Stimulated activated memory B cell treated with anti-CD40 and anti-IgM and Interleukin-4, amounts not matched to agents 10 μg/mL and 1 μg/mL and 100 μg/mL, for 72 hours (primary cell): ENCODE measurements around the gene SCEL.
A peak's percentile ranks its signal among the peaks of the same experiment; 100 is the strongest.

ENCODE experiments used
- ATAC-seq: fragments of 150-1000 bp; cut with Tn5 transposase; 2 replicates; pipeline ENCODE4 v1.10.0; 2021
- H3K27ac Mint-ChIP-seq: one replicate; pipeline ENCODE4 v1.8.0; 2022; ENCODE audit warnings: mild to moderate bottlenecking, mixed read lengths
- H3K27me3 Mint-ChIP-seq: one replicate; pipeline ENCODE4 v1.8.0; 2022; ENCODE audit warnings: mixed read lengths
- H3K36me3 Mint-ChIP-seq: one replicate; pipeline ENCODE4 v1.8.0; 2022; ENCODE audit warnings: mixed read lengths
- H3K4me1 Mint-ChIP-seq: one replicate; pipeline ENCODE4 v1.8.0; 2022; ENCODE audit warnings: mixed read lengths
- H3K4me3 Mint-ChIP-seq: one replicate; pipeline ENCODE4 v1.8.0; 2022; ENCODE audit warnings: mild to moderate bottlenecking, moderate library complexity, mixed read lengths
- H3K9me3 Mint-ChIP-seq: one replicate; pipeline ENCODE4 v1.8.0; 2022; ENCODE audit warnings: mixed read lengths

SCEL gene

DNA sequence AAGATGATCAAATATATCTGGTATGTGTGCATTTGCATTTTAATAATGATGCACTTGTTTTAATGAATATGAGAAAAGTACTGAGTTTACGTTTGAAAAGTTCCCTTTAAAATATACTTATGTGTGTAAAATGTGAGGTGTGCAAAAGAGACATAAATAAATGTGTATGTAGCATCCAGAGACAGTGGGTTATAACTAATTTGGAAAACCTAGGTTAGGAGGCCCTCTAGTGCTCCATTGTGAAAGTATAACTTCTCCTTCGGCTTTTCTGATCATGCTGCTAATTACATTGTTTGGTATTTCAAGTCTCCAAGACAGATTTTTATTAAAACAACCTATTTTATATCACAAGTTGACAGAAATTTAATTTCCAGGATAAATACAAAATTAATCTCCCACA is 30.1 kb downstream of the SCEL start:
- Mint-ChIP-seq H3K9me3 (no peaks in the 10 kb centered on the region), H3K36me3 (no peaks in the 10 kb centered on the region), H3K4me1 (no peaks in the 10 kb centered on the region), H3K4me3 (no peak overlapping the region), H3K27me3 (peaks cover 18% of the 10 kb centered on the region), H3K27ac (no peak overlapping the region)
- ATAC-seq: peak; percentile 60

DNA sequence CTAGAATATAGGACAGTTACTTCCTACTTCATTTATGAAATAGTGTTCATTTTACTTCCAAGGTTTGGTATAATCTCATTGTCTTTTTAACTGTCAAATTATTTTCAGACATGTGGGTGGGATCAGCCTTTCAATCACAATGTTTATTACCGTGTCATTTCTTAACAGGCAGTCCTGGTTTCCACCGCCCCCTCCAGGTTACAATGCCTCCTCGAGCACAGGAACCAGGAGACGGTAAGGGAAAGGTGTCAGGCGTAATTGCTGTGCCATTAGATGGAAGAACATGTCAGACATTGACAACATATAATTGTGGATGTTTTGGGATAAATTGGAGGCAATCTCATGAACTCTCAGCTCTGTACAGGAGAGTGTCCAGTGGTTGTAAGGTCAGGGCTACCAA is 36.5 kb downstream of the SCEL start:
- ATAC-seq: no peak

GRCh38 chr13:77574096-77574495 is 38.6 kb downstream of the SCEL start:
- H3K36me3 Mint-ChIP-seq: no peaks in the 10 kb centered on the region
- no peak overlapping the region for H3K27ac Mint-ChIP-seq
- peaks cover 44% of the 10 kb centered on the region for H3K27me3 Mint-ChIP-seq
- ATAC-seq: no peak
- no peaks in the 10 kb centered on the region for H3K4me1 Mint-ChIP-seq
- no peaks in the 10 kb centered on the region for H3K9me3 Mint-ChIP-seq
- H3K4me3 Mint-ChIP-seq: no peak overlapping the region

More for the DNA sequence above, 36.5 kb downstream of the SCEL start:
- Mint-ChIP-seq H3K4me1 (no peaks in the 10 kb centered on the region), H3K4me3 (no peak overlapping the region), H3K9me3 (no peaks in the 10 kb centered on the region), H3K27ac (no peak overlapping the region), H3K27me3 (peaks cover 25% of the 10 kb centered on the region), H3K36me3 (no peaks in the 10 kb centered on the region)

DNA sequence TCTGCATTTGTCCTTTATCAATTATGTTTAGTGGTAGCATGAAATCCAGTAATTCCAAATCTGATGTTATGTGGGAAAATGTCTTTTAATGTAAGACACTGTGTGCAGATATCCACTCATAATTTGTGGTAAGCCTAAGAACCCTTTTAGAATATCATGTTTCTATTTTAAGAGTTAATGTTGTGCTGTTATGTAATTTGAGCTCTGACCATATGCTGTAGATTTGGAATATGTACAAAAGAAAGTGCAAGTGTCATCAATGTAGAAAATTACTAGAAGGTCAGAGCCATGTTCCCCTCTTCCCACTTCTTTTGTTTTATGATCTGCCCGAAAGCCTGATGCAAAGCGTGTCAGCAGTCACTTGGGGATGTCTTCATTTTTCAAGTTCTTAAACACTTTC is 44.5 kb downstream of the SCEL start:
- H3K9me3 Mint-ChIP-seq: no peaks in the 10 kb centered on the region
- H3K4me3 Mint-ChIP-seq: no peak overlapping the region
- no peak for ATAC-seq
- peaks cover 37% of the 10 kb centered on the region for H3K27me3 Mint-ChIP-seq
- H3K27ac Mint-ChIP-seq: no peak overlapping the region
- H3K4me1 Mint-ChIP-seq: no peaks in the 10 kb centered on the region
- H3K36me3 Mint-ChIP-seq: no peaks in the 10 kb centered on the region

- Mint-ChIP-seq H3K4me3 (no peak overlapping the region), H3K27me3 (peaks cover 31% of the 10 kb centered on the region), H3K4me1 (no peaks in the 10 kb centered on the region), H3K9me3 (no peaks in the 10 kb centered on the region), H3K27ac (no peak overlapping the region), H3K36me3 (no peaks in the 10 kb centered on the region)
- ATAC-seq: no peak
Measured at GRCh38 chr13:77580748-77581147, 45.2 kb downstream of the SCEL start.

GRCh38 chr13:77583581-77583980 is 48.1 kb downstream of the SCEL start:
- no peaks in the 10 kb centered on the region for H3K4me1 Mint-ChIP-seq
- no peak overlapping the region for H3K4me3 Mint-ChIP-seq
- H3K36me3 Mint-ChIP-seq: no peaks in the 10 kb centered on the region
- no peak overlapping the region for H3K27ac Mint-ChIP-seq
- H3K27me3 Mint-ChIP-seq: peaks cover 3% of the 10 kb centered on the region
- no peaks in the 10 kb centered on the region for H3K9me3 Mint-ChIP-seq
- no peak for ATAC-seq

DNA sequence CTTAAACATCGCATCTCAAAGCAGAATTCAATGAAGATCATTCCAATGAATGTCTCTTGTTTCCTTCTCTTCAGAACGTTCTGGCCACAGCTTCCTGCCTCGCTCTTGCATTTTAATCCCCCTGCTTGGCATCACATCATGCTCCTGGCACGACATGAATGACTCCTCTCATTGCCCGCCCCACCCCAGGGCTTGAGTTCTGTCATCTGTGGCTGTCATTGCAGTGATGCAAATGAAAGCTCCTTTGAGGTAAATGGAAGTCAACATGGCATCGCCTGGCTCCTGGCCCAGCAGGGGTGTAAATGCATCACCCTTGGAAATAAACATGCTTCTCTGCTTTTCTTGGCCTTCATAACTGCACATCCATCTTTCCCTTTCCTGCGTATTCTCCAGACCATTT is 48.6 kb downstream of the SCEL start:
- no peaks in the 10 kb centered on the region for H3K4me1 Mint-ChIP-seq
- no peak for ATAC-seq
- no peak overlapping the region for H3K4me3 Mint-ChIP-seq
- H3K27me3 Mint-ChIP-seq: no peaks in the 10 kb centered on the region
- no peaks in the 10 kb centered on the region for H3K9me3 Mint-ChIP-seq
- no peaks in the 10 kb centered on the region for H3K36me3 Mint-ChIP-seq
- H3K27ac Mint-ChIP-seq: no peak overlapping the region

DNA sequence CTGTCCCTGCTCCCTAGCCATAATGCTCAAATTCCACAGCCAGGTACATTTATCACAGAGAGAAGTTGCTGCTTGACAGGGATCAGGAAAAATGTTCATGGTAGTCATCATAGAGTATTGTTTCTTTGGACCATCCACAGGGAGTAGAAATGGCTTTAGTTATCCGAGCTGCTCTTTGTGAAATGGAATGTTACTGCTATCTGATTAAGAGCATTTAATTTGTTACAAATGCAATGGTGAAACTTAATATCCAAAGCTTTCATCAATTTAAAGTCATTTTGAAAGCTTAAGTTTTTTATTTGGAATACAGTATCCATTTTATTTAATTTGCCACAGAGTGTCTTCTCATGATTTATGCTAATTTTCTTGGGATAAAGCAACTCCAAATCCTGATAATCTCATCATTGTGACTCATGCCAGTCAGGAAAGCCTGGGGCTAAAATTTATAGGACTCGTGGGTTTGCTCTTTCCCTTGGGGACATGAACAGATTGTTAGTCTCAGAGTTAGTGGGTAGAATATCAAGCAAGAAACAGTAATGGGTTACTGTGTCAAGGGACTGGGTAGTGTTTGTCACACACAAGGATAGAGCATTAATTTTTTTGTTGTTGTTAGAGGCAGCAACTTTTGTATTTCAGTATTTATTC is 59.8 kb downstream of the SCEL start:
- H3K4me1 Mint-ChIP-seq: no peaks in the 10 kb centered on the region
- H3K36me3 Mint-ChIP-seq: no peaks in the 10 kb centered on the region
- H3K9me3 Mint-ChIP-seq: no peaks in the 10 kb centered on the region
- H3K27me3 Mint-ChIP-seq: peaks cover 29% of the 10 kb centered on the region
- ATAC-seq: no peak
- no peak overlapping the region for H3K27ac Mint-ChIP-seq
- H3K4me3 Mint-ChIP-seq: no peak overlapping the region

DNA sequence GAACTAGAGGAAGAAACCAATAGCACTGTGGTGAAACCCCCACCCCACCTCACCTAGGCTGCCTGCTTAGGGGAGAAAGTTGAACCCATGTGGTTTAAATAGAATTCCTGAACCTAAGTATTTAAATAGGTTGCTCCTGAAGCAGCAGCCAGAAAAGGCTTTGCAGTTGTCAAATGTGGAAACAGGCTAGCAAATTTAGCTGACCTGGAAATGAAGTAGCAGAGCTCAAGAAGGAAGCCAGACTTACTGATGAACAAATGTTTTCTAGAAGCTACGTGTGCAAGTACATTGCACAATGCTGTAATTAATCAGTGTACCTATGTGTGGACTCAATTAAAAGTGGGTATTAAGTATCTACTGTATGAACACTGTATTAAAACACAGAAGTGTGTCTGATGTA is 61.3 kb downstream of the SCEL start:
- Mint-ChIP-seq H3K4me3 (no peak overlapping the region), H3K4me1 (no peaks in the 10 kb centered on the region), H3K9me3 (no peaks in the 10 kb centered on the region), H3K27me3 (peaks cover 29% of the 10 kb centered on the region), H3K27ac (no peak overlapping the region), H3K36me3 (no peaks in the 10 kb centered on the region)
- no peak for ATAC-seq

DNA sequence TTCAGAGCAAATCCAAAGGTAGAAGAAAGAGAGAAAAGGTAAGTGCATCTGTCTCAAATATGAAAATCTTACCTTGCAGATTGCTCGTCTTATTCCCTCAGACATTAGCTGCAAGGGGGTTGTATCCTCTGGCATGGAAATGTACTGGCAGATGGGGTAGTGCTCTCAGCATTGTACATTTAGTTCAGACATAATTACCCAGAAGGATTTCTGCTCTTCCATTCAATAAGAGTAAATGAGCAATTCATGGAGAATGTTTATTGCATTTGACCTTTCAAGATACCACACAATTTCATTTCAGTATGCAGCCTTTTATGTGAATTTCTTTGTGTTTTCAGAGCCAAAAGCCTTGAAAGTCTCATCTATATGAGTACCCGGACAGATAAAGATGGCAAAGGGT is 63.8 kb downstream of the SCEL start:
- Mint-ChIP-seq H3K4me1 (no peaks in the 10 kb centered on the region), H3K27ac (no peak overlapping the region), H3K27me3 (peaks cover 21% of the 10 kb centered on the region), H3K9me3 (no peaks in the 10 kb centered on the region), H3K4me3 (no peak overlapping the region), H3K36me3 (no peaks in the 10 kb centered on the region)
- ATAC-seq: no peak

GRCh38 chr13:77600701-77601100 is 65.2 kb downstream of the SCEL start:
- no peak for ATAC-seq
- Mint-ChIP-seq H3K27ac (no peak overlapping the region), H3K9me3 (no peaks in the 10 kb centered on the region), H3K4me3 (no peak overlapping the region), H3K4me1 (no peaks in the 10 kb centered on the region), H3K36me3 (no peaks in the 10 kb centered on the region), H3K27me3 (peaks cover 12% of the 10 kb centered on the region)

- ATAC-seq: no peak
- no peaks in the 10 kb centered on the region for H3K4me1 Mint-ChIP-seq
- H3K4me3 Mint-ChIP-seq: no peak overlapping the region
- H3K36me3 Mint-ChIP-seq: no peaks in the 10 kb centered on the region
- no peaks in the 10 kb centered on the region for H3K27me3 Mint-ChIP-seq
- no peak overlapping the region for H3K27ac Mint-ChIP-seq
- H3K9me3 Mint-ChIP-seq: no peaks in the 10 kb centered on the region
Measured at GRCh38 chr13:77611068-77611467, 75.6 kb downstream of the SCEL start.

- ATAC-seq: no peak
- H3K36me3 Mint-ChIP-seq: no peaks in the 10 kb centered on the region
- H3K4me3 Mint-ChIP-seq: no peak overlapping the region
- no peak overlapping the region for H3K27ac Mint-ChIP-seq
- H3K27me3 Mint-ChIP-seq: peaks cover 9% of the 10 kb centered on the region
- H3K9me3 Mint-ChIP-seq: no peaks in the 10 kb centered on the region
- H3K4me1 Mint-ChIP-seq: no peaks in the 10 kb centered on the region
Measured at GRCh38 chr13:77616027-77616426, 80.5 kb downstream of the SCEL start.

DNA sequence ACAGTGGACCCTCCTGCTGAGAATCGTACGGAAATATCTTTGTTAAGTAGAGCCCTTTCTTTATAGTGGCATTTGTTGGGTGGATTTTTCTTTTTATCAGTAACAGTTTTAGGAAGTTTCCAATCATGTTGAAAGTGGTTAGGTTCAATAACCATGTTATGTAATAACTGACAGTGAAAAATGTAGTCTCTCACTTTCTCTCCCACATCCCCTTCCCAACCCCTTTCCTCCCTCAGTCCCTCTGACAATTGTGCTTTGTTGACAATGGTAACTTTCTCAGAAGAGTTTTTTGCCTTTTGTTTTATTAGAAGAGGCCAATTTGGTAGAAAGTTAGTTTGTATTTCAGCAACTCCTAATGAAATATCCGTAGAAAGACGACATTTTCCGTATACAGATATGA is 84.1 kb downstream of the SCEL start:
- H3K9me3 Mint-ChIP-seq: no peaks in the 10 kb centered on the region
- H3K4me1 Mint-ChIP-seq: no peaks in the 10 kb centered on the region
- no peak overlapping the region for H3K4me3 Mint-ChIP-seq
- no peaks in the 10 kb centered on the region for H3K36me3 Mint-ChIP-seq
- no peak for ATAC-seq
- H3K27me3 Mint-ChIP-seq: peaks cover 16% of the 10 kb centered on the region
- no peak overlapping the region for H3K27ac Mint-ChIP-seq

- peaks cover 18% of the 10 kb centered on the region for H3K27me3 Mint-ChIP-seq
- ATAC-seq: no peak
- H3K27ac Mint-ChIP-seq: no peak overlapping the region
- H3K4me1 Mint-ChIP-seq: no peaks in the 10 kb centered on the region
- H3K4me3 Mint-ChIP-seq: no peak overlapping the region
- H3K36me3 Mint-ChIP-seq: no peaks in the 10 kb centered on the region
- H3K9me3 Mint-ChIP-seq: no peaks in the 10 kb centered on the region
Measured at GRCh38 chr13:77620138-77620537, 84.6 kb downstream of the SCEL start.

GRCh38 chr13:77623806-77624205 is 88.3 kb downstream of the SCEL start:
- no peak for ATAC-seq
- H3K27ac Mint-ChIP-seq: no peak overlapping the region
- no peak overlapping the region for H3K4me3 Mint-ChIP-seq
- H3K4me1 Mint-ChIP-seq: no peaks in the 10 kb centered on the region
- H3K27me3 Mint-ChIP-seq: peaks cover 9% of the 10 kb centered on the region
- no peaks in the 10 kb centered on the region for H3K36me3 Mint-ChIP-seq
- H3K9me3 Mint-ChIP-seq: no peaks in the 10 kb centered on the region

- H3K27me3 Mint-ChIP-seq: peaks cover 20% of the 10 kb centered on the region
- ATAC-seq: no peak
- no peaks in the 10 kb centered on the region for H3K36me3 Mint-ChIP-seq
- H3K27ac Mint-ChIP-seq: no peak overlapping the region
- no peaks in the 10 kb centered on the region for H3K4me1 Mint-ChIP-seq
- no peaks in the 10 kb centered on the region for H3K9me3 Mint-ChIP-seq
- H3K4me3 Mint-ChIP-seq: no peak overlapping the region
Measured at GRCh38 chr13:77628170-77628569, 92.7 kb downstream of the SCEL start.
